Measurements from ENCODE around the gene ACSM2B.

- TF ChIP-seq CTCF (IDR thresholded peaks at IDR 0.05; ENCODE audit: low read depth, low read length, poor library complexity, severe bottlenecking) (no peak), EZH2phosphoT487 (IDR thresholded peaks at IDR 0.05; ENCODE audit: borderline replicate concordance, low read length) (no peak)
Observed at GRCh38 chr16:20504418-20504817, 71.7 kb downstream of the ACSM2B start.
